HepG2 (cell line): ENCODE measurements around the gene PTGDR. TPM values are rescaled to one million over a fixed set of nuclear protein-coding genes. Genes with fewer than 3 reads are reported as not detected.

ENCODE experiments used
- ATAC-seq: fragments of 200-7000 bp; cut with Tn5 transposase; 3 replicates; pipeline ENCODE4 v1.9.1; 2020; ENCODE audit warnings: mild to moderate bottlenecking, moderate library complexity
- BruUV-seq: library from RNA; stranded (reverse); fragments of 400-500 nt; replicated peaks from 2 replicates; lab custom pipeline; 2021; lab: Mats Ljungman, UMichigan
- CTCF ChIA-PET: fragments of 300-600 bp; formaldehyde crosslinking; extraction: SDS; loops from one replicate; lab custom pipeline; 2021; ENCODE audit warnings: low total read pairs, inconsistent platforms, low intra/inter-chr PET ratio; lab: Yijun Ruan, JAX
- POLR2A ChIA-PET: fragments of 350-600 bp; sonication (Branson Sonifier 250); formaldehyde crosslinking; loops from one replicate; lab custom pipeline; 2020; ENCODE audit warnings: antibody characterized with exemption, inconsistent platforms; lab: Yijun Ruan, JAX
- DNase-seq: peaks from one replicate; pipeline ENCODE4 v3.0.0-alpha.2; 2015; ENCODE audit warnings: low spot score
- FAIRE-seq: peaks from 3 replicates; lab custom pipeline; 2011; peaks lifted over from hg19 to GRCh38; lab: Jason Lieb, UNC
- H2AFZ ChIP-seq: one replicate; pipeline ENCODE4 v1.6.1; 2011; ENCODE audit warnings: low read length, inconsistent platforms
- H3K27ac ChIP-seq: fragments of 300-600 bp; 3 replicates; pipeline ENCODE4 v1.8.0; 2011; ENCODE audit warnings: mixed run types, mild to moderate bottlenecking, mixed read lengths, low read length, inconsistent platforms; ENCODE audit not compliant: insufficient read depth; ENCODE audit errors: extremely low read length
- H3K27me3 ChIP-seq, 2 experiments: fragments of 200-600 bp in 1 of 2; 2 replicates in 1 of 2; 3 replicates in 1 of 2; pipeline versions ENCODE4 v1.6.0 to v1.8.0; 2011; ENCODE audit warnings: low read length in 2 of 2, mild to moderate bottlenecking in 2 of 2, moderate library complexity in 2 of 2, inconsistent platforms in 1 of 2; ENCODE audit not compliant: insufficient read depth in 2 of 2, control insufficient read depth in 1 of 2
- H3K36me3 ChIP-seq, 2 experiments: fragments of 200-600 bp in 1 of 2; replicated peaks in 1 of 2; 2 replicates in 1 of 2; 3 replicates in 1 of 2; pipeline versions ENCODE4 v1.5.1 to v1.8.0; 2011; ENCODE audit warnings: low read length in 2 of 2, inconsistent platforms in 1 of 2; ENCODE audit not compliant: insufficient read depth in 2 of 2, control insufficient read depth in 1 of 2
- H3K4me1 ChIP-seq: 2 replicates; pipeline ENCODE4 v1.5.1; 2012; ENCODE audit warnings: low read length, inconsistent platforms; ENCODE audit not compliant: insufficient read depth
- H3K4me2 ChIP-seq: 2 replicates; pipeline ENCODE4 v1.6.0; 2011; ENCODE audit warnings: low read depth, low read length, inconsistent platforms
- H3K4me3 ChIP-seq, 3 experiments: fragments of 200-600 bp in 1 of 3; sonication (generic), shearing (Covaris generic) in 1 of 3; replicated peaks in 1 of 3; 2 replicates each; pipeline ENCODE4 v1.5.1; 2011 to 2016; ENCODE audit warnings: low read length in 3 of 3, inconsistent platforms in 2 of 3, low read depth in 2 of 3, mild to moderate bottlenecking in 2 of 3, control low read depth in 1 of 3, mixed read lengths in 1 of 3; ENCODE audit not compliant: insufficient read depth in 1 of 3
- H3K79me2 ChIP-seq: one replicate; pipeline ENCODE4 v1.6.1; 2011; ENCODE audit warnings: low read length, inconsistent platforms; ENCODE audit not compliant: insufficient read depth
- H3K9ac ChIP-seq: 2 replicates; pipeline ENCODE4 v1.6.0; 2011; ENCODE audit warnings: mild to moderate bottlenecking, low read depth, low read length, inconsistent platforms; ENCODE audit not compliant: insufficient read depth
- H3K9me3 ChIP-seq: 2 replicates; pipeline ENCODE4 v1.5.1; 2012; ENCODE audit warnings: mild to moderate bottlenecking, low read length
- H4K20me1 ChIP-seq: 2 replicates; pipeline ENCODE4 v1.6.0; 2011; ENCODE audit warnings: inconsistent platforms, mild to moderate bottlenecking, low read length, moderate library complexity; ENCODE audit not compliant: insufficient read depth
- CAMTA2 ChIP-seq: sonication (generic); formaldehyde crosslinking; IDR thresholded peaks from 2 replicates; pipeline ENCODE4 v1.4.0; 2020; ENCODE audit warnings: mild to moderate bottlenecking, missing genetic modification reagents, borderline replicate concordance
- CREM ChIP-seq, 2 experiments: sonication (generic) in 1 of 2; formaldehyde crosslinking in 1 of 2; IDR thresholded peaks; 2 replicates each; pipeline versions ENCODE4 v1.4.0 to v1.6.1; 2016 to 2020; ENCODE audit warnings: antibody characterized with exemption in 1 of 2, mild to moderate bottlenecking in 1 of 2, missing genetic modification reagents in 1 of 2
- DNMT1 ChIP-seq: sonication (generic); formaldehyde crosslinking; IDR thresholded peaks from 2 replicates; pipeline ENCODE4 v1.5.1; 2020; ENCODE audit warnings: mild to moderate bottlenecking, missing genetic modification reagents
- REPIN1 ChIP-seq: sonication (generic); formaldehyde crosslinking; IDR thresholded peaks from 2 replicates; pipeline ENCODE4 v1.8.0; 2022; ENCODE audit warnings: missing genetic modification reagents, low read depth, mild to moderate bottlenecking, borderline replicate concordance
- TEAD3 ChIP-seq: optimal IDR thresholded peaks from 2 replicates; pipeline ENCODE3; 2016; ENCODE audit warnings: borderline replicate concordance
- ZFP41 ChIP-seq: sonication (generic); formaldehyde crosslinking; IDR thresholded peaks from 2 replicates; pipeline ENCODE4 v1.4.0; 2020; ENCODE audit warnings: mild to moderate bottlenecking, missing genetic modification reagents, borderline replicate concordance
- ZFY ChIP-seq: sonication (generic); formaldehyde crosslinking; IDR thresholded peaks from 2 replicates; pipeline ENCODE4 v1.4.0; 2020; ENCODE audit warnings: missing genetic modification reagents
- ZNF839 ChIP-seq: sonication (generic); formaldehyde crosslinking; IDR thresholded peaks from 2 replicates; pipeline ENCODE4 v1.4.0; 2020; ENCODE audit warnings: missing genetic modification reagents, mild to moderate bottlenecking, borderline replicate concordance
- WGBS: methylation state at CpG from one replicate; pipeline ENCODE4 v1.1.6; 2017; ENCODE audit warnings: low lambda C conversion rate; 5-methylcytosine and 5-hydroxymethylcytosine counted together
- in situ Hi-C: cut with HindIII; loops from 2 replicates; pipeline ENCODE4 v1.10.0; 2017; ENCODE audit warnings: low pct_unique_long_range_greater_than_20kb; ENCODE audit not compliant: extremely low pct_ligation_motif_present
- intact Hi-C: fragments of 100-400 bp; cut with micrococcal nuclease; formaldehyde crosslinking; loops from one replicate; pipeline ENCODE4 v1.10.0; 2022; ENCODE audit not compliant: unreplicated experiment
- polyA plus RNA-seq, 8 experiments: library from polyadenylated mRNA; depleted of rRNA in 3 of 8; stranded (reverse) in 7 of 8; unstranded in 1 of 8; fragments of >200 nt; fragmentation: Illumina TruSeq in 4 of 8; extraction: Trizol in 4 of 8; gene quantifications; 2 replicates each; pipeline versions ENCODE4 v1.2.1 to v1.2.3, GENCODE V29; 2011 to 2016; ENCODE audit warnings: low read depth in 4 of 8, missing spikeins in 1 of 8, mixed read lengths in 1 of 8; ENCODE audit not compliant: insufficient read depth in 1 of 8
- total RNA-seq, 5 experiments: library from RNA; depleted of rRNA; stranded (reverse); fragments of >200 nt; fragmentation: Illumina TruSeq; extraction: Trizol; gene quantifications; 2 replicates each; pipeline ENCODE4 v1.2.3, GENCODE V29; 2016; ENCODE audit warnings: low read depth in 1 of 5
- TF ChIP-seq, protein P1 (sequence below), 2 experiments: fragments of 450-650 bp in 1 of 2; sonication (generic) in 1 of 2; formaldehyde crosslinking in 1 of 2; IDR thresholded peaks; 2 replicates each; pipeline versions ENCODE4 v1.6.1 to v1.8.0; 2016 to 2022; ENCODE audit warnings: antibody characterized with exemption in 1 of 2, mild to moderate bottlenecking in 1 of 2, missing genetic modification reagents in 1 of 2

The PTGDR gene
- total and polyA plus RNA-seq, 2 of the 13 experiments (the other 11 are each of a cell fraction or from before 2014, with no cell fraction given): not detected

- H2AFZ ChIP-seq: no peak overlapping the region
- in situ Hi-C loops (no loop called here), intact Hi-C loops (no loop called here)
- H3K36me3 ChIP-seq: no peaks in the 10 kb centered on the region
- CTCF ChIA-PET: no interaction called here
- no peaks in the 10 kb centered on the region for H4K20me1 ChIP-seq
- no peaks in the 10 kb centered on the region for H3K27me3 ChIP-seq
- no peak overlapping the region for H3K27ac ChIP-seq
- H3K79me2 ChIP-seq: no peaks in the 10 kb centered on the region
- H3K9ac ChIP-seq: no peak overlapping the region
- H3K4me1 ChIP-seq: no peaks in the 10 kb centered on the region
- no peaks in the 10 kb centered on the region for H3K9me3 ChIP-seq
- FAIRE-seq (no peak), DNase-seq (no peak), ATAC-seq (no peak)
- no peak overlapping the region for H3K4me3 ChIP-seq
- TF ChIP-seq CREM (IDR thresholded peaks at IDR 0.05) (no peak), CREM (CRISPR knock-in tag; IDR thresholded peaks at IDR 0.05) (no peak), ZNF839 (no peak), TEAD3 (no peak), CAMTA2 (CRISPR knock-in tag) (no peak), DNMT1 (CRISPR knock-in tag) (no peak), ZFY (CRISPR knock-in tag) (no peak), ZFP41 (no peak), REPIN1 (CRISPR knock-in tag) (no peak)
- TF ChIP-seq, protein P1, sequence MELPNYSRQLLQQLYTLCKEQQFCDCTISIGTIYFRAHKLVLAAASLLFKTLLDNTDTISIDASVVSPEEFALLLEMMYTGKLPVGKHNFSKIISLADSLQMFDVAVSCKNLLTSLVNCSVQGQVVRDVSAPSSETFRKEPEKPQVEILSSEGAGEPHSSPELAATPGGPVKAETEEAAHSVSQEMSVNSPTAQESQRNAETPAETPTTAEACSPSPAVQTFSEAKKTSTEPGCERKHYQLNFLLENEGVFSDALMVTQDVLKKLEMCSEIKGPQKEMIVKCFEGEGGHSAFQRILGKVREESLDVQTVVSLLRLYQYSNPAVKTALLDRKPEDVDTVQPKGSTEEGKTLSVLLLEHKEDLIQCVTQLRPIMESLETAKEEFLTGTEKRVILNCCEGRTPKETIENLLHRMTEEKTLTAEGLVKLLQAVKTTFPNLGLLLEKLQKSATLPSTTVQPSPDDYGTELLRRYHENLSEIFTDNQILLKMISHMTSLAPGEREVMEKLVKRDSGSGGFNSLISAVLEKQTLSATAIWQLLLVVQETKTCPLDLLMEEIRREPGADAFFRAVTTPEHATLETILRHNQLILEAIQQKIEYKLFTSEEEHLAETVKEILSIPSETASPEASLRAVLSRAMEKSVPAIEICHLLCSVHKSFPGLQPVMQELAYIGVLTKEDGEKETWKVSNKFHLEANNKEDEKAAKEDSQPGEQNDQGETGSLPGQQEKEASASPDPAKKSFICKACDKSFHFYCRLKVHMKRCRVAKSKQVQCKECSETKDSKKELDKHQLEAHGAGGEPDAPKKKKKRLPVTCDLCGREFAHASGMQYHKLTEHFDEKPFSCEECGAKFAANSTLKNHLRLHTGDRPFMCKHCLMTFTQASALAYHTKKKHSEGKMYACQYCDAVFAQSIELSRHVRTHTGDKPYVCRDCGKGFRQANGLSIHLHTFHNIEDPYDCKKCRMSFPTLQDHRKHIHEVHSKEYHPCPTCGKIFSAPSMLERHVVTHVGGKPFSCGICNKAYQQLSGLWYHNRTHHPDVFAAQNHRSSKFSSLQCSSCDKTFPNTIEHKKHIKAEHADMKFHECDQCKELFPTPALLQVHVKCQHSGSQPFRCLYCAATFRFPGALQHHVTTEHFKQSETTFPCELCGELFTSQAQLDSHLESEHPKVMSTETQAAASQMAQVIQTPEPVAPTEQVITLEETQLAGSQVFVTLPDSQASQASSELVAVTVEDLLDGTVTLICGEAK (IDR thresholded peaks at IDR 0.05): no peak
- TF ChIP-seq, protein P1 (CRISPR knock-in tag; IDR thresholded peaks at IDR 0.05): no peak
- no TSS peak for BruUV-seq
- 14% methylated on average over 7 of the region's 7 CpGs for WGBS
- no peak overlapping the region for H3K4me2 ChIP-seq
- POLR2A ChIA-PET: no interaction called here
Observed at GRCh38 chr14:52227619-52228222, 39.8 kb upstream of the PTGDR start.
